ENCODE results near the gene SUSD1. TPM values are rescaled to one million over a fixed set of nuclear protein-coding genes. Genes with fewer than 3 reads are reported as not detected.
A peak's percentile ranks its signal among the peaks of the same experiment; 100 is the strongest.

Gene SUSD1
- total RNA-seq, 1 experiment from 2014 or later, result 15.3 TPM

- ChIA-PET POLR2A (no interaction called here), CTCF (no interaction called here)
- no peak for TF ChIP-seq REST (IDR thresholded peaks at IDR 0.05; ENCODE audit: insufficient read depth in 1 of 2, low read depth in 2 of 2, low read length in 1 of 2)
- TF ChIP-seq CTCF (IDR thresholded peaks at IDR 0.05), result no peak
- TF ChIP-seq TCF7L2 (IDR thresholded peaks at IDR 0.05; ENCODE audit: low read depth, low read length), result no peak
- TF ChIP-seq POLR2AphosphoS5 (IDR thresholded peaks at IDR 0.05; ENCODE audit: low read depth, low read length), result no peak
- no peak for TF ChIP-seq SIN3A (IDR thresholded peaks at IDR 0.05; ENCODE audit: borderline replicate concordance, insufficient read depth, low read depth, low read length)
- Histone ChIP-seq H3K36me3 (ENCODE audit: control insufficient read depth, insufficient read depth, low read length) (no peaks in the 10 kb centered on the region), H3K4me1 (ENCODE audit: control insufficient read depth, insufficient read depth, low read length) (peaks cover 19% of the 10 kb centered on the region), H3K9me3 (ENCODE audit: control insufficient read depth, insufficient read depth, low read depth, low read length) (no peaks in the 10 kb centered on the region; the same call in 1 of the 2 replicates), H3K27ac (ENCODE audit: low read length) (peak overlapping the region; percentile 20; the same call in 1 of the 2 replicates), H3K4me3 (ENCODE audit: low read depth in 2 of 2, low read length in 2 of 2) (no peak overlapping the region), H3K27me3 (ENCODE audit: control insufficient read depth, insufficient read depth, low read length) (no peaks in the 10 kb centered on the region)
- intact Hi-C loops (cut with micrococcal nuclease; ENCODE audit: unreplicated experiment), result no loop called here
- no TSS peak for BruUV-seq (replicated peaks)
- DNase-seq (ENCODE audit: low read depth, low spot score) (no peak), ATAC-seq (no peak)
- in situ Hi-C loops (cut with HindIII; ENCODE audit: low pct_unique_long_range_greater_than_20kb, low sequenced_read_pairs), result no loop called here
Observed at GRCh38 chr9:112007575-112008240, 167.4 kb downstream of the SUSD1 start.

- Histone ChIP-seq H3K4me1 (ENCODE audit: control insufficient read depth, insufficient read depth, low read length) (peaks cover 7% of the 10 kb centered on the region), H3K27me3 (ENCODE audit: control insufficient read depth, insufficient read depth, low read length) (no peaks in the 10 kb centered on the region), H3K27ac (ENCODE audit: low read length) (peak overlapping the region; percentile 69; the same call in 1 of the 2 replicates), H3K36me3 (ENCODE audit: control insufficient read depth, insufficient read depth, low read length) (no peaks in the 10 kb centered on the region), H3K4me3 (ENCODE audit: low read depth in 2 of 2, low read length in 2 of 2) (no peak overlapping the region), H3K9me3 (ENCODE audit: control insufficient read depth, insufficient read depth, low read depth, low read length) (no peaks in the 10 kb centered on the region; the same call in 1 of the 2 replicates)
- ATAC-seq (no peak), DNase-seq (ENCODE audit: low read depth, low spot score) (no peak)
- intact Hi-C loops (cut with micrococcal nuclease; ENCODE audit: unreplicated experiment) (no loop called here), in situ Hi-C loops (cut with HindIII; ENCODE audit: low pct_unique_long_range_greater_than_20kb, low sequenced_read_pairs) (no loop called here)
- ChIA-PET CTCF (no interaction called here), POLR2A (no interaction called here)
- no TSS peak for BruUV-seq (replicated peaks)
- TF ChIP-seq CTCF (IDR thresholded peaks at IDR 0.05), result no peak
- no peak for TF ChIP-seq TCF7L2 (IDR thresholded peaks at IDR 0.05; ENCODE audit: low read depth, low read length)
Observed at GRCh38 chr9:112006361-112007020, 168.6 kb downstream of the SUSD1 start.
